Activated T-helper 1 cell treated with anti-CD3 and anti-CD28 coated beads, Interleukin-12 subunit alpha, Interleukin-12 subunit beta, Interleukin-2, Interleukin-4 antibody, amounts not matched to agents 30 ng/mL and 10 ng/mL and 1 ng/mL, durations not matched to agents 14 hours and 24 hours and 36 hours (primary cell): ENCODE measurements around the gene RMND1. TPM values are rescaled to one million over a fixed set of nuclear protein-coding genes. Genes with fewer than 3 reads are reported as not detected.
"Not testable (repeated sequence)": the region's sequence is repeated elsewhere in the genome, so short reads cannot be mapped to it uniquely, and the experiment has no call there.

Experiments
- DNase-seq: peaks from one replicate; pipeline ENCODE4 v3.0.0; 2021; ENCODE audit warnings: low spot score
- H3K27ac Mint-ChIP-seq: one replicate; pipeline ENCODE4 v1.8.0; 2021; ENCODE audit warnings: mild to moderate bottlenecking, mixed read lengths
- H3K27me3 Mint-ChIP-seq: one replicate; pipeline ENCODE4 v1.8.0; 2022; ENCODE audit warnings: mild to moderate bottlenecking, moderate library complexity, mixed read lengths; ENCODE audit not compliant: insufficient read depth
- H3K36me3 Mint-ChIP-seq: one replicate; pipeline ENCODE4 v1.8.0; 2021; ENCODE audit warnings: low read depth, mixed read lengths
- H3K4me1 Mint-ChIP-seq: one replicate; pipeline ENCODE4 v1.8.0; 2021; ENCODE audit warnings: low read depth, mixed read lengths
- H3K4me3 Mint-ChIP-seq: one replicate; pipeline ENCODE4 v1.8.0; 2021; ENCODE audit warnings: mild to moderate bottlenecking, moderate library complexity, mixed read lengths
- H3K9me3 Mint-ChIP-seq: one replicate; pipeline ENCODE4 v1.8.0; 2021; ENCODE audit warnings: mixed read lengths
- intact Hi-C: fragments of 100-400 bp; cut with micrococcal nuclease; formaldehyde crosslinking; loops from one replicate; pipeline ENCODE4 v1.15.1; 2024
- total RNA-seq: library from RNA; stranded (reverse); gene quantifications from 2 replicates; pipeline ENCODE4 v1.2.3, GENCODE V29; 2022

RMND1 gene
- total RNA-seq, 1 donor from 2014 or later, result 20.5 TPM

DNA sequence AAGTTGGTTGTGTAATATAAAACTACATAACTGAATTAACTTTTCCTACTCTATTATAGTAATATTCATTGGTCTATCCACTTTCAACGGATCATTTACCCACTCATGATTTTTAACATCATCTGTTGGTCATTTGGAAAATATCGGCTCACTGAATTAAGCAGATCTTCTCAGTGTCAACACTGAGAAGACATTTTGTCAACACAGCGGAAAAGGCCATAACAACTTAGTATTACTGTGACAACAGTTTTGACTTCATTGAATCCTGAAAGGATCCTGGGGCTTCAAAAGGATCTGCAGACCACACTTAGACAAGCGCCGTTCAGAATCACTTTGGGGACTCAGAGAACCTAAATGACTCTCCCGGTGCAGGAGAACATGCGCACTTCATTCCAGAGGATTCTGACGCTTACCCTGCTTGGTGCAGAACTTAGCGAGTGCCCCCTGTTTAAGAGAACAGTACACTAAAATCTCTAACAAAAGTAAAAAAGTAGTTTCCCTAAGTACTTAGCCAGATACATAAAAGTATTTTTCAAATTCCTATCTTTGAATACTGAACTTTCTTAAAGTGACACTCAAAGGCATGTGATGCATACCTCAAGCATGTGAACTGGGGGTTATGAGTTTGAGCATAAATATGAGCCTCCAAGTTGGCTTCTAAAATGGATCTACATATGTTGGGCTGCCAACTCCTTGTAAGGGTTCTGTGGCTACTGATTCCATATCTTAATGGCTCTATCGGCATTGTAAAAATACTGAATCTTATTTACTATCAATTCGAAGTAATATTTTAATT lies 64.6 kb downstream of the RMND1 start:
- H3K9me3 Mint-ChIP-seq, result no peaks in the 10 kb centered on the region
- H3K4me1 Mint-ChIP-seq, result peaks cover 61% of the 10 kb centered on the region
- intact Hi-C loops, result no loop called here
- H3K4me3 Mint-ChIP-seq, result no peak overlapping the region
- H3K27me3 Mint-ChIP-seq, result no peaks in the 10 kb centered on the region
- H3K27ac Mint-ChIP-seq, result peak overlapping the region; percentile 18
- DNase-seq, result no peak
- peaks cover 12% of the 10 kb centered on the region for H3K36me3 Mint-ChIP-seq

DNA sequence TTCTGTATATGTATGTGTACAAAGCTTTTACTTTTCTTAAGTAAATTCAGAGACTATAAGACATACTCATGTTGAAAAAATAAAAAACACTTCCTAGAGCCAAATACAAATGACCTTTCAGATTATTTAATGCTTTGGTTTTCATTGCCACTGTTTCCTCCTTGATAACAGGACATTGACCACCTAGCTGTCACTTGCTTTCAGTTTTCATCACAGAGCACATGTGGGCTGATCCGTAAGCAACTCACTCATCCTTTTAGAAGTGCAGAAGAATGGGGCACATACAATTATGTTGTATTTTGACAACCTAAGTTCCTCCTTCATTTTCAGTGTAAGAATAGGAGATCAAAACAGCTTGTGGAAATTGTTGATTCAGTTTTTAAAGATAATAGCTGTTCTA lies 66.7 kb downstream of the RMND1 start:
- Mint-ChIP-seq H3K27me3 (no peaks in the 10 kb centered on the region), H3K27ac (peak overlapping the region; percentile 57), H3K9me3 (no peaks in the 10 kb centered on the region), H3K4me3 (no peak overlapping the region), H3K36me3 (peaks cover 12% of the 10 kb centered on the region), H3K4me1 (peaks cover 71% of the 10 kb centered on the region)
- DNase-seq, result no peak
- intact Hi-C loops, result no loop called here

DNA sequence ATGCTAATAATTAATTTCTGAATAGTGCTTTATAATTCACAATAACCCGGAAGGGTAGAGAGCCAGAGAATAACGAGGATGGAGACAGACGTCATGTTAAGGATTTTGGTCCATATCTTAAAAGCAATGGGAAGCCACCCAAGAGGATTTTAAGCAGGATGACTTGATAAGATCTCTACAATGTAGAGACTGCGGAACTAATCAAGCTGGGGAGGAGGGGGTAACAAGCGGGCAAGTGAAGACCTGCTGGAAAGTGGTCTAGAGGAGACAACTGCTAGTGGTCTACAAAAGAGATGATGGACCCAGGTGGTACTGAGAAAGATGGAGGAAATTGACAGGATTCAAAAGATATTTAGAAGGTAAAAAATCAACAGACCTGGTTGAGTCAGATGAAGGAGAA lies 67.8 kb downstream of the RMND1 start:
- no peaks in the 10 kb centered on the region for H3K9me3 Mint-ChIP-seq
- peaks cover 77% of the 10 kb centered on the region for H3K4me1 Mint-ChIP-seq
- DNase-seq, result no peak

DNA sequence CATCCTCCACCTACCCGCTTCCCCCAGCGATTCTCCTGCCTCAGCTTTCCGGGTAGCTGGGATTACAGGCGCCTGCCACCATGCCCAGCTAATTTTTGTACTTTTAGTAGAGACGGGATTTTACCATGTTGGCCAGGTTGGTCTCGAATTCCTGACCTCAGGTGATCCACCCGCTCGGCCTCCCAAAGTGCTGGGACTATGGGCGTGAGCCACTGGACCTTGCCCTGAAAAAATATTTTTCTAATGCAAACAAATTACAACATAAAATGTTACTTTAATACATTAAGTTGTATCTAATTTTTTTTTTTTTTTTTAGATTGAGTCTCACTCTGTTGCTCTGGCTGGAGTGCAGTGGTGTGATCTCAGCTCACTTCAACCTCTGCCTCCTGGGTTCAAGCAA lies 69.3 kb downstream of the RMND1 start:
- H3K27ac Mint-ChIP-seq, DNase-seq, H3K4me3 Mint-ChIP-seq, H3K27me3 Mint-ChIP-seq, H3K9me3 Mint-ChIP-seq, intact Hi-C loops: not testable (repeated sequence)
- Mint-ChIP-seq H3K36me3 (peaks cover 16% of the 10 kb centered on the region), H3K4me1 (peaks cover 75% of the 10 kb centered on the region)

More for the DNA sequence above, 67.8 kb downstream of the RMND1 start:
- Mint-ChIP-seq H3K27ac (no peak overlapping the region), H3K36me3 (peaks cover 13% of the 10 kb centered on the region), H3K4me3 (no peak overlapping the region), H3K27me3 (no peaks in the 10 kb centered on the region)
- intact Hi-C loops, result no loop called here

DNA sequence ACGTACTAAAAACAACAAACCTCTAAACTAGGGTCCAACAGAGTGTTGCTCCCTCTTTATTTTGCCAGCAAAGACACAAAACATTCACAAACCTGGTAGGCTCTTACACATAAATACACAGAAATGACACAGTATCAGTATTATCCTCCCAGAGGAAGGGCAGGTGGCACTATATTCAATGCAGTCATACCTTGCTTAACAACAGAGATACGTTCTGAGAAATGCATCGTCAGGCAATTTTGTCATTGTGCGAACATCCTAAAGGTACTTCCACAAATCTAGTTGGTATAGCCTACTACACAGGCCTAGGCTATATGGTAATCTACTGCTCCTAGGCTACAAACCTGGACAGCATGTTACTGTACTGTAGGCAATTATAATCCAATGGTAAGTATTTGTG lies 70.2 kb downstream of the RMND1 start:
- Mint-ChIP-seq H3K4me3 (peak overlapping the region; percentile 47), H3K27me3 (no peaks in the 10 kb centered on the region), H3K36me3 (peaks cover 13% of the 10 kb centered on the region), H3K27ac (peak overlapping the region; percentile 87), H3K4me1 (peaks cover 72% of the 10 kb centered on the region), H3K9me3 (no peaks in the 10 kb centered on the region)
- intact Hi-C loops, result loop anchor here (2.0 kb wide), 1 partner anchor 47 kb away; no protein-coding TSS in a partner anchor
- DNase-seq, result no peak

DNA sequence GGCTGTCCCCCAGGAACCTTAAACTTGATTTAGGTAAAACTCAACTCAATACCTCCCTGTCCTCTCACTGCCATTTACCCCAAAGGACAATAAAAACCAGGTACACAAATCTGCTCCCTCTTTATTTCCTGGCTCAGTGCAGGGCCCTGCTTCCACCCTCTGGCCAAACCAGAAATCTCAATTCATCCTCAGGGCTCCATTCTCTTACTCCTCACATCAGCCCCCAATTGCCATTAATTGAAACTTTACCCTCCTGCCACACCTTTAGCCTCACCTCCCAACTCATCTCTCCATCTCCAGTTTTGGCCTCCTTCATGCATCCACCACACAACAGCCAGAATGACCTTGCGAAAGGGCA lies 71.1 kb downstream of the RMND1 start:
- Mint-ChIP-seq H3K27me3 (no peaks in the 10 kb centered on the region), H3K27ac (peak overlapping the region; percentile 97), H3K4me3 (peak overlapping the region; percentile 86), H3K9me3 (no peaks in the 10 kb centered on the region), H3K36me3 (peaks cover 15% of the 10 kb centered on the region), H3K4me1 (peaks cover 75% of the 10 kb centered on the region)
- no peak for DNase-seq
- intact Hi-C loops, result loop anchor here (1.0 to 2.0 kb wide), 3 partner anchors 8 to 46 kb away; no protein-coding TSS in a partner anchor

DNA sequence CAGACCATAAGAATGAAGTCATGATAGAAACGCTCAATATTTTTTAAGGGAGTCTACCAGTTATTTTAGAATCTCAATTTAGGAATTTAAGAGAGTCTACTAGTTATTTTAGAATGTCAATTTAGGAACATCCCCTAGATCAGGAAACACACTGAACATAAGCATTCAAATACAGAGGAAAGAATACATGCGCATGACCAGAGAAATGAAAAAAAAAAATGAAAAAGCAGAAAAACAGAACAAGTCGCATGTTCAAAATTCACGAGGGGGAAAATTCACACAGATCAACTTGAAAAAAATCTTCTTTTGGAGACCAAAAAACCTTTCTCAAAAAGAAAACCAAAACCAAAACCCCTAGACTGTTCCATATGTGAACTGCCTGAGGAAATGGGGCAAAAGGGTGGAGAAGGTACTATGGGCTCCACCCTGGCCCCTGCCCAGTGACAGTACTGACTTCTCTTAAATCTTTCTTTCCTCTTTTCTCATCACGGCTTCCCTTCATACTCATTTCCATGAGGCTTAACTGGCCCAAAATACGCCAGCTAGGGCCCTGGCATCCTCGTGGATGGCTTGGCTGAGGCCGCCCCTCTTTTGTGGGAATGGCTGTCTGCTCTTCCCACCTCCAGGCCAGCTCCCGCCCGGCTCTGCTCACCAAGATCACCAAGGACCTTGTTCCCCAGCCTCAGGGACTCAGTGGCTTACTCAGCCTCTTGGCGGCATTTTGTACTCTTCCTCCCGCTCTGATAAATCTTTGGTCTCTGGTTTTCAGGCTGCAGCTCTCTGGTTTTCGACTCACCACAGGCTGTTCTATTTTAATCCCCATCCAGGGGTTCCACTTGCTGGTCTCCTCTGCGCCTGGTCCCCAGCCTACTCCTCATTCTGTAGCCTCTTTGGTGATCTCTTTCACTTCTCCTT lies 71.7 kb downstream of the RMND1 start:
- H3K27ac Mint-ChIP-seq, result peak overlapping the region; percentile 97

DNA sequence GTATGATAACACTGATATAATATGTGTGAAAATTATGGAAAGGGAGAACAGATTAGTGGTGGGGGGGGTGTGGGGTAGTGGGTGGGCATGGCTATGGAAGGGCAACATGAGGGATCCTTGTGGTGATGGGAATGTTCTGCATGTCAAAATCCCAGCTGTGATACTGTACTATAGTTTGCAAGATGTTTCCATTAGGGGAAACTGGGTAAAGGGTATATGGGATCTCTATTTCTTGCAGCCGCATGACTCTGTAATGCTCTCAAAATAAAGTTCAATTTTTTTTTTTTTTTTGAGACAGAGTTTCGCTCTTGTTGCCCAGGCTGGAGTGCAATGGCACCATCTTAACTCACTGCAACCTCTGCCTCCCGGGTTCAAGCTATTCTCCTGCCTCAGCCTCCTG lies 74.8 kb downstream of the RMND1 start:
- no peak overlapping the region for H3K4me3 Mint-ChIP-seq
- no peak for DNase-seq
- H3K36me3 Mint-ChIP-seq, result peaks cover 19% of the 10 kb centered on the region
- no peak overlapping the region for H3K27ac Mint-ChIP-seq
- no peaks in the 10 kb centered on the region for H3K9me3 Mint-ChIP-seq
- peaks cover 88% of the 10 kb centered on the region for H3K4me1 Mint-ChIP-seq
- intact Hi-C loops, result no loop called here
- H3K27me3 Mint-ChIP-seq, result no peaks in the 10 kb centered on the region

More for the DNA sequence above, 71.7 kb downstream of the RMND1 start:
- peak overlapping the region; percentile 86 for H3K4me3 Mint-ChIP-seq
- peaks cover 74% of the 10 kb centered on the region for H3K4me1 Mint-ChIP-seq
- H3K9me3 Mint-ChIP-seq, result no peaks in the 10 kb centered on the region
- no peaks in the 10 kb centered on the region for H3K27me3 Mint-ChIP-seq
- peaks cover 15% of the 10 kb centered on the region for H3K36me3 Mint-ChIP-seq
- intact Hi-C loops, result loop anchor here (1.0 to 2.0 kb wide), 3 partner anchors 8 to 45 kb away; no protein-coding TSS in a partner anchor
- DNase-seq, result peak; percentile 27

DNA sequence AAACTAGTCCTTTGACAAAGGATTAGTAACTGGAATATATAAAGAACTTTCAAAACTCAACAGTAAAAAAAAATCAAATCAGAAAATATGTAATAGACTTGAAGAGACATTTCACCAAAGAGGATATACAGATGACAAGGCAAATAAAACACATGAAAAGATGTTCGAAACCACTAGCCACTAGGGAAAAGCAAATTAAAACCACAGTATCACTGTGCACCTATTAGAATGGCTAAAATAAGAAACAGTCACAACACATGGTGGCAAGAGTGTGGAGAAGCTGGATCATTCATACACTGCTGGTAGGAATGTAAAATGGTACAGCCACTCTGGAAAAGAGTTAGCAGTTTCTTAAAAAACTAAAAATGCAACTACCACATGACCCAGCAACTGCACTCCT lies 75.5 kb downstream of the RMND1 start:
- Mint-ChIP-seq H3K27ac (peak overlapping the region; percentile 29), H3K4me3 (peak overlapping the region; percentile 34), H3K9me3 (no peaks in the 10 kb centered on the region), H3K4me1 (peaks cover 91% of the 10 kb centered on the region), H3K36me3 (peaks cover 23% of the 10 kb centered on the region), H3K27me3 (no peaks in the 10 kb centered on the region)
- no peak for DNase-seq
- intact Hi-C loops, result no loop called here

DNA sequence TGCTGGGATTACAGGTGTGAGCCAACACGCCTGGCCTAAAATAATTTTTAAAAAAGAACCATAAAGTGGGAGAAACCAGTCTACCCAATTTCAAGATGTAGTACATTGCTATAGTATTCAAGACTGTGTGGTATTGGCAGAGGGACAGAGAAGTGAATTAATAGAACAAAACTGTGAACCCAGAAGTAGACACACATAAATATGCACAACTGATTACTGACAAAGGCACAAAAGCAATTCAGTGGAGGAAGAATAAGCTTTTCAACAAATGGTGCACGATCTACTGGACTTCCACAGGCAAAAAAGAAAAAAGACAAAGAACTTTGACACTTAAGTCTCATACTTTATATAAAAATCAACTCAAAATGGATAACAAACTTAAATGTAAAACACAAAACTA lies 76.1 kb downstream of the RMND1 start:
- peaks cover 29% of the 10 kb centered on the region for H3K36me3 Mint-ChIP-seq
- no peak overlapping the region for H3K4me3 Mint-ChIP-seq
- H3K9me3 Mint-ChIP-seq, result no peaks in the 10 kb centered on the region
- intact Hi-C loops, result no loop called here
- no peaks in the 10 kb centered on the region for H3K27me3 Mint-ChIP-seq
- no peak overlapping the region for H3K27ac Mint-ChIP-seq
- peaks cover 91% of the 10 kb centered on the region for H3K4me1 Mint-ChIP-seq
- DNase-seq, result no peak

DNA sequence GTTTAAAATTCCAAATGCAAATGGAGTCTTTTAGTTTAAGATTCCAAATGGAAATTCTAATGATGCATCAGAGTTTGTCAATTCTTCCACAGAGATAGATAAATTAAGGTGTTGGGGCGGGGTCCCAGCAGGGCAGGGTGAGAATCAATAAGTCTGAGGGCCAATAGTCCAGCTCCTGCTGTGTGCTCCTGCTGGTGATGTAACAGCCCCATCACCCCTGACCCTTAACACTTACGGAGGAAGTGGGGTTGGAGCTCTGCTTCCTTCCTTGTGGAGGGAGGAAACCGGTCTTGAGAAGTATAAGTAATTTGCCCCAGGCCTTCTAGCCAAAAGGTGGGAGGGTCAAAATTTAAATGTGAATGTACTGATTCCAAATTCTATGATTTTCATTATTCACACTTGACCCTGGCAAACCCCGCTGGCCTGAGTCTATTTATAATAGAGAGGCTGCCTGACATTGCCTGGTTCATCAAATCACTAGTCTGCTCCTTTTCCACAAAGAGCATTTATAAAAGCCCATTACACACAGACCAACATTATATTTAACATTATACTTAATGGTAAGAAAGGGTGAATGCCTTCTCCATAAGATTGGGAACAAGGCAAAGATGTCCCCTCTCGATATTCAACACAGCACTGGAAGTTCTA lies 77.8 kb downstream of the RMND1 start:
- peaks cover 28% of the 10 kb centered on the region for H3K36me3 Mint-ChIP-seq
- H3K27ac Mint-ChIP-seq, result peak overlapping the region; percentile 49
- peaks cover 78% of the 10 kb centered on the region for H3K4me1 Mint-ChIP-seq
- peak overlapping the region; percentile 58 for H3K4me3 Mint-ChIP-seq
- no peak for DNase-seq
- no peaks in the 10 kb centered on the region for H3K27me3 Mint-ChIP-seq
- intact Hi-C loops, result no loop called here
- no peaks in the 10 kb centered on the region for H3K9me3 Mint-ChIP-seq

DNA sequence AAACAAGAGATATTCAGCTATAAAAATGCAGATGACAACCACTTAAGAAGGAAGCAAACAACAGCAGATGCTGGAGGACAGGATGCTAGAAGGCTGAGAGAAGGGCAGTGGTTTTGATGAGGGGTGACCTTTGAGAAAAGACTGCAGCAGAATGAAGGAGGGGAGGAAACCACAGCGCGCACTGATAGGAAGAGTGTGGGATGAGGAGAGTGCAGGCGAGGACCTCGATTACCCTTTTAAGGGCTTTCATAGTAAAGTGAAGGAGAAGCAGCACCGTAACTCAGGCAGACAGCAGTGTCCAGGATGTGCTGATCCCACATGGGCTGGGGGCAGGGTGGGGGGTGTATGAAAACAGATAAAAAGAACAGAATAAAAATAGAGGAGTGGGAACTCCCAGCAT lies 79.8 kb downstream of the RMND1 start:
- H3K27me3 Mint-ChIP-seq, result no peaks in the 10 kb centered on the region
- H3K27ac Mint-ChIP-seq, result peak overlapping the region; percentile 90
- H3K9me3 Mint-ChIP-seq, result no peaks in the 10 kb centered on the region
- no peak for DNase-seq
- intact Hi-C loops, result loop anchor here (1.0 to 2.0 kb wide), 2 partner anchors 8 to 17 kb away; no protein-coding TSS in a partner anchor
- peaks cover 64% of the 10 kb centered on the region for H3K4me1 Mint-ChIP-seq
- H3K36me3 Mint-ChIP-seq, result peaks cover 29% of the 10 kb centered on the region
- peak overlapping the region; percentile 58 for H3K4me3 Mint-ChIP-seq
